ENCODE results near the gene POC1A. TPM values are rescaled to one million over a fixed set of nuclear protein-coding genes. Genes with fewer than 3 reads are reported as not detected.

POC1A gene
- total and polyA plus RNA-seq, 2 of the 8 experiments (the other 6 are each of a cell fraction or from before 2014, with no cell fraction given), result 35.7 to 39.2 TPM

DNA sequence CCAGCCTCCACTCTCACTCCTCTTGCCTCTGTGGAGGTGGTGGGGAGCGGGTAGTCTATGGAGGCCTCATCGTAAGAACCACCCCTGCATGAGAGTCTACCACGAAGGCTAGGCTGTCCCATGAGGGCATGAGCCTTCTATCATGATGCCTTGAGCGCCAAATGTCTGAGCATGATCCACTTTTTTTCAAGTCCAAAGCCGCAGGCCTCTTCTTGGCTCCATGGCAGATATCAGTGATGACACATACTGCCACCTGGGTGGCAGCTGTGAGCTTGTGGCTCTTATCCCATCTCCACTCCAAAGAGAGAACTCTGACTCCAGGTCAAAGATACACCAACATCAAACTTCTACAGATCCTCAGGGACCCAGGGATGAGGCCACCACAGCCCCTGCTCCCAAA lies 13.5 kb downstream of the POC1A start:
- H2BK120ac ChIP-seq (replicated peaks; ENCODE audit: low read depth, low read length), result no peak overlapping the region
- TF ChIP-seq SIX5 (IDR thresholded peaks at IDR 0.05; ENCODE audit: low read depth, low read length) (no peak), BCL11A (IDR thresholded peaks at IDR 0.05; ENCODE audit: low read depth in 2 of 2, low read length in 2 of 2) (no peak), NANOG (IDR thresholded peaks at IDR 0.05; ENCODE audit: insufficient read depth, low read depth, low read length, poor library complexity, severe bottlenecking) (no peak), RFX5 (IDR thresholded peaks at IDR 0.05; ENCODE audit: borderline replicate concordance, low read depth, low read length) (no peak), KDM5A (IDR thresholded peaks at IDR 0.05; ENCODE audit: low read length) (no peak), SP1 (IDR thresholded peaks at IDR 0.05; ENCODE audit: low read depth, low read length) (no peak), SRF (IDR thresholded peaks at IDR 0.05; ENCODE audit: low read depth, low read length) (no peak), TEAD4 (IDR thresholded peaks at IDR 0.05; ENCODE audit: low read depth, low read length) (no peak), SUZ12 (IDR thresholded peaks at IDR 0.05; ENCODE audit: low read length) (no peak), EZH2 (IDR thresholded peaks at IDR 0.05; ENCODE audit: low read depth, low read length, severe bottlenecking) (no peak)
- WGBS, 2 experiments (ENCODE audit: extremely low coverage in 1 of 2, insufficient coverage in 1 of 2, insufficient read length in 1 of 2, insufficient replicate concordance in 2 of 2, low coverage in 1 of 2, low lambda C conversion rate in 2 of 2, missing lambda C conversion rate in 1 of 2), result 85% methylated on average over 5 of the region's 5 CpGs; no CpG with 5 or more reads in 1 of the 2 experiments
- POLR2A ChIA-PET (ENCODE audit: partially characterized antibody), result no interaction called here
- H3K27me3 ChIP-seq (replicated peaks in 1 of 4; ENCODE audit: control insufficient read depth in 3 of 4, extremely low read depth in 1 of 4, insufficient read depth in 3 of 4, low read length in 3 of 4), result no peaks in the 10 kb centered on the region
- CTCF ChIA-PET (ENCODE audit: partially characterized antibody), result interaction anchor here (1.0 to 14.6 kb wide), 7 partner anchors 7 to 145 kb away, joined by 3 to 148 read pairs (median 6); partner anchors contain the start of genes DUSP7 and RPL29
- H2BK5ac ChIP-seq (ENCODE audit: low read depth, low read length), result no peak overlapping the region
- H2BK20ac ChIP-seq (ENCODE audit: low read length), result no peak overlapping the region
- H3K9me3 ChIP-seq (ENCODE audit: insufficient read depth in 2 of 2, low read depth in 1 of 2, low read length in 1 of 2), result no peaks in the 10 kb centered on the region
- H4K5ac ChIP-seq (ENCODE audit: insufficient read length, low read depth, low read length), result no peak overlapping the region
- no peak overlapping the region for H3K14ac ChIP-seq (ENCODE audit: insufficient read length)
- no peak overlapping the region for H2AFZ ChIP-seq (ENCODE audit: low read length)
- no peak overlapping the region for H2BK15ac ChIP-seq (ENCODE audit: low read length)
- peaks cover 3 to 24% of the 10 kb centered on the region in 2 experiments for H4K20me1 ChIP-seq (replicated peaks in 1 of 2; ENCODE audit: control insufficient read depth in 1 of 2, insufficient read depth in 2 of 2, low read length in 2 of 2)
- DNase-seq (ENCODE audit: low read depth in 1 of 2, low spot score in 2 of 2) (no peak), FAIRE-seq (no peak)
- H2AK5ac ChIP-seq (ENCODE audit: low read depth, low read length), result no peak overlapping the region
- H3K56ac ChIP-seq (replicated peaks; ENCODE audit: insufficient read length, low read depth, low read length), result no peak overlapping the region
- no peak overlapping the region for H3K9ac ChIP-seq (replicated peaks in 1 of 4; ENCODE audit: extremely low read depth in 1 of 4, low read depth in 3 of 4, low read length in 3 of 4)
- no peak overlapping the region for H4K91ac ChIP-seq (replicated peaks; ENCODE audit: insufficient read length, low read length)
- H3K4ac ChIP-seq (replicated peaks; ENCODE audit: insufficient read length, low read depth, low read length), result no peak overlapping the region
- H3K79me1 ChIP-seq (ENCODE audit: low read depth, low read length), result no peaks in the 10 kb centered on the region; the same call in 1 of the 2 replicates
- H3K23me2 ChIP-seq (ENCODE audit: low read depth, low read length), result no peaks in the 10 kb centered on the region
- H3K4me3 ChIP-seq (ENCODE audit: extremely low read depth in 1 of 4, insufficient read depth in 2 of 4, low read depth in 3 of 4, low read length in 4 of 4), result no peak overlapping the region
- no peak overlapping the region for H3K23ac ChIP-seq (ENCODE audit: insufficient read length)
- no peaks in the 10 kb centered on the region; a peak in 2 of 7 replicates for H3K4me1 ChIP-seq (replicated peaks in 1 of 4; ENCODE audit: control insufficient read depth in 3 of 4, insufficient read depth in 4 of 4, low read length in 3 of 4)
- no peak overlapping the region for H4K8ac ChIP-seq (ENCODE audit: extremely low read depth, insufficient read depth, low read length)
- peaks cover 3 to 34% (median 24%) of the 10 kb centered on the region in 4 experiments; a peak in 7 of 8 replicates for H3K36me3 ChIP-seq (ENCODE audit: control insufficient read depth in 2 of 4, insufficient read depth in 4 of 4, low read length in 3 of 4)
- no peak overlapping the region for H2BK12ac ChIP-seq (ENCODE audit: low read depth, low read length)
- no peak overlapping the region for H3K18ac ChIP-seq (ENCODE audit: extremely low read depth, low read length)
- no peak overlapping the region for H3K4me2 ChIP-seq (ENCODE audit: insufficient read depth in 1 of 2, low read depth in 2 of 2, low read length in 2 of 2)
- H3K79me2 ChIP-seq (ENCODE audit: control insufficient read depth in 1 of 2, insufficient read depth in 2 of 2, low read length in 2 of 2), result no peaks in the 10 kb centered on the region
- no peak overlapping the region for H3K27ac ChIP-seq (ENCODE audit: low read depth, low read length)

Measured in H1 (cell line).